HG02623 (cell line): ENCODE results near the gene HIRA.
"Not testable (repeated sequence)": the region's sequence is repeated elsewhere in the genome, so short reads cannot be mapped to it uniquely, and the experiment has no call there.

Experiments
- ATAC-seq: cut with Tn5 transposase; IDR thresholded peaks from one replicate; pipeline ENCODE4 v1.9.1; 2021; ENCODE audit warnings: moderate library complexity; ENCODE audit not compliant: unreplicated experiment

HIRA gene

DNA sequence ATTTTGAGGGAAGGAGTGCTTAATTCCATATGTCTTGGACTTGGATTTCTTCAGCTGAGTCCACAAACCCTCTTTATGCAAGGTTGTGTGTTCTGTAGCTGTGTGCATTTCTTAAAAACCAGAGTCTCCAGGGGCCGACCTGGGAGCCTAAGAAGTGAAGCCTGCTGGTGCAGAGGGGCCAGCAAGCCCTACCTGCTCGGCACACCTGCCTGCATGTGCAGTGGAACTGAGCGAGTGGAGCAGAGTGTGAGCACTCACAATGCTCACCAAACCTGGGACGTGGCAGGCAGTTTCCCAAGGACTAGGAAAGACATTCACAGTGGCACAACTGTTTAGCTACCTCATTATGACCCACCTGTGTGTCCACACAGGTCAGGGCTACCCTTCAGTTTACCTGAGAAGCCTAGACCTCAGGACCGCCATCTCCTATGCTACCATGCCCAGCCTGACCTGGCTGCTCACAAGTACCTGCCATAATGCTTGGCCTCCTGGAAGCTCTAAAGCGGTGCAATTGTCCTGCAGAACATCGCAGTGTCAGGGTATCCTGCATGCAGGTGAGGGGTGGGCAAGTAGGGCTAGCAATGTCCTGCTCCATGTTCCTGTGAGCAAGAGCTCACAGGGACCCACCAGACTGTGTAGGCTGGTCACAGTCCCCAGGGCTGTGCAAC lies 12.1 kb upstream of the HIRA start:
- no peak for ATAC-seq

DNA sequence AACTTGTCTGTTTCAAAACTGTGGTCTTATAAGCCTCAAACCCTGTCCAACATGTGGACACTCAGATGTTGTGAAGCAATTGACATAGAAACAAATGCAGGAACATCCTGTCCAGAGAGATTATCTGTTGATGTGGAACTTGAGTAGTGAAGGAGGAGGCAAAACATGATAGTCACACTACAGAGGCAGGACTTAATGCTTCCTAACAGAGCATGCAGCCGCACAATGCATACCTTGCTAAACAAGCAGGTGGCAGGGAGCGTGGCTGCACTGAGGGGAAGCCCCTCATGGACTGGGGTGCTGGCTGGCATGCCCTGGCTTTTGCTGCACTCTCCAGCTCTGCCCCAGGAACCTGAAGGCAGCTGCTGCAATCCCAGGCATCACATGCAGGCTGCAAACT lies 10.6 kb upstream of the HIRA start:
- no peak for ATAC-seq

DNA sequence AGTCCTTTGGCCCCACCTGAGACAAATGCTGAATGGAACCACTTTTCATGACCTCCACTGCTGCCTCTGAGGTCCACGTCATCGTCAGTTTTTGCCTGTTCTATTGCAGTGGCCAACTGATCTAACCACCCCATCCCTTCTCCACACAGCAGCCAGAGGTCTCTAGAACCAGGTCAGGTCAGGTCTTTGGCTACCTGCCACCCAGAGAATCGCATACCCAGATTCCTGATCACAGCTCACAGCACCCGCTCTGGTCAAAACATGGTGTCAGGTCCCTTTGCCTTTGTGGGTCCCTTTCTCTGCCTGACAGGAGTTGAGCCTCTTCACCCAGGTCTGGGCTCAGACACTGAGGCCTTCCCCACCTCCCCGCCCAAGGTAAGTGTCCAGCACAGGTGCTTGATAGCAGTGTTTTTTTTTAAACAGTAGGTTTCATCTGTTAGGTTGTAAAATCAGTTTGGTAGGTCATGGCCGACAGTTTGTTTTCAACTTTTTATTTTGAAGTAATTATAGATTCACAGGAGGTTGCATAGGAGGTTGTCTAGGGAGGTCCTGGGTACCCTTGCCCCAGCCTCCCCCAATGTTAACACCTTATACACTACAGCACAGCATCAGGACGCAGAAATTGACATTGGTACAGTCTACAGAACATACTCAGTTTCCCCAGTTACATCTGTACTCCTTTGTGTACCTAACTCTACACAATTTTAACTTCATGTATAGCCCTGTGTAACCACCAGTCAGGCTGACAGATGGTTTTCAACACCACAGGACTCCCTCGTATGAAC lies 9.1 kb upstream of the HIRA start:
- ATAC-seq: no peak

DNA sequence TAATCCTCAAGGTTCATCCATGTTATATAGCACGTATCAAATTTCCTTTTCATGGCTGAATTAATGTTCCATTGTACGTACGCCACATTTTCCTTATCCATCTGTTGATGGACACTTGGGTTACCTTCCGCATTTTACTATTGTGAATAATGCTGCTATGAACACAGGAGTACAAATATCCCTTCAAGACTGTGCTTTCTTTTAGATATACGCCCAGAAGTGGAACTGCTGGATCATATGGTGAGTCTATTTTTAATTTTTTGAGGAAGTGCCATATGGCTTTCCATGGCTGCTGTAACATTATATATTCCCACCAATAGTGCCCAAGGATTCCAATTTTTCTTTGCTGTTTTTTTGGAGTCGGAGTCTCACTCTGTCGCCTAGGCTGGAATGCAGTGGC lies 6.8 kb upstream of the HIRA start:
- ATAC-seq: no peak

DNA sequence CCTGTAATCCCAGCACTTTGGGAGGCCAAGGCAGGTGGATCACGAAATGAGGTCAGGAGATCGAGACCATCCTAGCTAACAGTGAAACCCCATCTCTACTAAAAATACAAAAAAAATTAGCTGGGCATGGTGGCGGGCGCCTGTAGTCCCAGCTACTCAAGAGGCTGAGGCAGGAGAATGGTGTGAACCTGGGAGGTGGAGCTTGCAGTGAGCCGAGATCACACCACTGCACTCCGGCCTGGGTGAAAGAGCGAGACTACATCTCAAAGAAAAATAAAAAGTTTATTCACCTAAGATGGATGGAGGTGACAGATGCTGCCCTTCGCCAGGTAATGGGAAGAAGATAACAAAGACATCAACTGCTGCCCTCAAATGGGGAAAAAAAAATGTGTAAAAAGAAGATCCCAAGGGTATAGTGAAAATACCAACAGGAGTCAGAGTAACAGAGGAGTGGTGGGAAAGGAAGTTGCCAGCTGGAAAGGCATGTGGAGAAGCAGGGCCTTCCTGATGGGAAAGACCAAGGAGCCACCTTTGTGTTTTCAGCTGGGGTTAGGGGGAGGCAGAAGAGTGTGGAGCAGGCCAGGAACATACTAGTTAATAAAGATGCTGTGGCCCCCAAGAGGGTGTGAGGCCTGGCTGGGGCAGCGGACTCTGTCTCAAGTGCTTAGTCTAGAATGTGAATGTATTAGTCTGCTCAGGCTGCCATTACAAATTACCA lies 5.1 kb upstream of the HIRA start:
- not testable (repeated sequence) for ATAC-seq

DNA sequence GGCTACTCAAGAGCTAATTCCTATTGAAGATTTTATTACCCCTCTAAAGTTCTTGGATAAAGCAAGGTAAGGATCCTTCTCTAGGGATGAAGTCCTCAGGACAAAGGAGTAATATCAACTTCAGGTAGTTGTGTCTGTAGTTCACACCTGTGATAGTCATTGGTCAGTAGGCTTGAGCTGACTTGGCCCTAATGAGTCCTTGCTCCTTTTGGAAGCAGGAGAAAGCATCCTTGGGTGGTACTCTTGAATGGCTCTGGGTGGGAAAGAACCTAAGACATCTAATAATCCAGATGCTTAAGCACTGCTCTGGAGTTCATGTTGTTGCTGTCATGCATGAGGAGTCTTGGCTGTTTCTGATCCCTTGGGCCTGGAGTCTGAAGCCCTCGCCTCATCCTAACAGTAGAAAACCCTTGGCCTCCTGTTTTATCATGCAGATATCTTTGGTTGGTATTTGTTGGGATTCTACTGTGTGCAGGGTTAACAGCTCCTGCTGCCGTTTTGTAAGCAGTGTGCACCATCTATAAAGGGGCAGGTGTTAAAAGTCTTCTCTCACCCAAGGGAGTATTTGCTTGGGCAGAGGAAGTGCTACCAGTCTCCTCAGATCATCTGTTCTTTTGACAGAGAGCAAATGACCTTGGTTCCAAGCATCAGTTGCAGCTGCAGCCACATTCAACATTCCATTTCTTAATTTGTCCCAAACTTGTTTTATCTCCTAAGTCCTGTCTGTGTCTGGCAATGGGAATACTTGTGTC lies 3.5 kb upstream of the HIRA start:
- ATAC-seq: no peak

DNA sequence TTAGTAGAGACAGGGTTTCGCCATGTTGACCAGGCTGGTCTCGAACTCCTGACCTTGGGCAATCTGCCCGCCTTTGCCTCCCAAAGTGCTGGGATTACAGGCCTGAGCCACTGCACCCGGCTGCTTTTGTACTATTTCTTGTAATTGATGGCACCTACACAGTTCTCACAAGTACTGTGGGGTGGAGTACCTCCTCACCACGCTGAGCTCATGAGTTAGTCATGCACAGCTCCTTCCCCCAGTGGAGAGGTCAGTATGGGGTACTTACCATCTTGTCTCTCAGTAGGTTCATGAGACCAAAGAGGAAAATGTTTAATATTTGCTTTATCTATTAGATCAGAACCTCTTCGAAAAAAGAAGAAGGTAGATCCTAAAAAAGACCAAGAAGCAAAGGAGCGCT lies 2.9 kb upstream of the HIRA start:
- ATAC-seq: no peak

DNA sequence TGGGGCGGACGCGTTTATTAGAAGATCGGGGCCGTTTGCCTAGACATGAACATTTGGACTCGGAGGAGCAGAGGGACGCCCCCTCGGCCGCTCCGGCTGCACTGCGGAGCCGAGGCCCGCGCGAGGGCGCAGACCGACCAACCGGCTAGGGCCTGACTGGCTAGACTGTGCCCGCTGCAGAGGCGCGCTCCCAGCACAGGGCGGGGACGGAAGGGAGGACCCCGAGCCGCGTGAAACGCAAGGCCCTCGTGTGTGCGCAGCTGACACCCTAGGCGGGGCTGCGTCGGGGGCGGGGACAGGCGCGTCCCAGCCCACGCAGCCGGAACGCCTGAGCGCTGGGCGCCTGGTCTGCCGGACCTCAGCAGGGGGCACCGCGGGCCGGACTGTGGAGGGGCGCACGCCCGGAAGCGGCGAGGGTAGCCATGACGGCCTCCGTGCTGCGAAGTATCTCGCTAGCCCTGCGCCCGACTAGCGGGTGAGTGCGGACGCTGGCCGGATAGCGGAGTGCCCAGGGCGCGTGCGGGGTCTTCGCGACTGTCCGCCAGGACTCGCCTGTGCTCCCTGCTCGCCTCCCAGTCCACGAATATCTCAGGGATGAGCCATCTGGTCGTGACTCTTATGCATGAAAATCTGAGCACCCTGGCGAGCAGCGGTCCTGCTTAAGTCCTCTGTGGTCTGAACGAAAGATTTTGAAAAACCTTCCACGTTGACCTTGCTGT lies 759 bp upstream of the HIRA start, which contains the start of gene MRPL40:
Gene MRPL40 (plus strand): TSS at position 413 of the 719 bp plus-strand sequence. CDS start 10 bp downstream, at position 423.
- peak; percentile 77 for ATAC-seq

DNA sequence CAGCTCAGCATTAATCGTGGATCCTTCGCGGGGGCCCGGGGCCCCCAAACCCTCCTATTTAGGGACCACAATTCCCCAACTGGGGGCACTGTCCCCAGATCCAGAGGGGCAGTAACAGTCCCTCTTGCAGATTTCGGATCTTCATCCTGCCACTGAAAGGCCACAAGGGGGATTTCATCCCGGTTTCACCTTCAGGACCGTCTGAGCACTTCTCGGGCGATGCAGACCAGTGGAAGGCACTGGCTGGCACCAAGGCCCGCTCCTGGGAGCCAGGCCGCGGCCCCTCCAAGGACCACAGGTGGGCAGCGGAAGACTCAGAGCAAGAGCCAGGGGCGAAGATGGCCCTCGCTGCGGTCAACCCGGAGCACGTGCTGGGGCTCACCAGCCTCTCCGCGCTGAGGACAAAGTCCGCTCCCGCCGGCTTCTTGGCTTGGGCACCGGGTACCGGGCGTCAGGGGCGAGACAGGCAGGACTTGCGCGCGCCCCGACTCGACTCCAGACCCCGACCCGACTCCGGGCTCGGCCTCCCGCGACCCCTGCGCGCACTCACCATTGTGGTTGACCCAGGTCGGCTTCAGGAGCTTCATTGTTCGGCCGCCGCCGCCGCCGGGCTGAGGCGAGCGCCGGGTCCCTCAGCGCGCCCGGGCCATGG lies 517 bp downstream of the HIRA start:
- ATAC-seq: no peak

DNA sequence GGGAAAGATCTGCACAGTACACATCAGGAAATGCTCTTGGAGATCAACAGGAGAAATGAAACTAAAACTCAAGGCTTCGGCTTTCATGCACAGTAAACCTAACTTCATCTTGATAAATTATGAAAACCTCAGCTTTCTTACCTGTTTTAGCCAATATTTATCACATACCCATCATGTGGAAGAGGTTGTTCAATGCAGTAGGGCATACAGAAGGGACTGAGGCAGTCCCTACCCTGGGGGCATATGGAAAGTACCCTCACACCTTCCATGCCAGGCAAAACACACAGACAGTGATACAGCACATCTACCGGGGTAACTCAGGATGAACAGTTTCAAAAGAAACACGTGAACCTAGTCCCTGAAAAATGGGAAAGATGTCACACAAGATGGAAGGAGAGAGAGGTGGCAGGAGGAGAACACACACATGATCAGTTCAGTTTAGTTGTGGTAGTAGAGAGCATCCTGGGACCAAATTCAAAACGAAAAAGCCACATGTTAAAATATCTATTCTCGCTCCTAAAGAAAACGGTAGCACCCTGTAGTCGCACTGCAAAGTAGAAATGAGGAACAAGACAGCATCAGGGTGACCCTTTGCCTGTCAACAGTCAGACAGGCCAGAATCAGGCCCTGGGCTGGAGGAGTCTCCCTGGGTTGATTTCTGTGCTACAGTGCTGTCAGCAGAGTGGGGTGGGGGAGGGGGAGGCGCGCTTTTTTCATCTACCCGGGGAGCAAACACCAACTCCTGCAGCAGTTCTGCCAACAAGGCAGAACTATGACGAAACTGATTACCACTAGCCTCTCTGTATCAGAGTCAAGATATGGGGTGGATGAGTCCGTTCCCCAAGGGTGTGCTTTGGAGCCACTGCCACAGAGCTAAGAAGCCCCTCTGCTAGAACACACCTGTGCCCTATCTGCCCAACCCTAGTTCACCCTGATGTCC lies 1.3 kb downstream of the HIRA start:
- ATAC-seq: no peak

DNA sequence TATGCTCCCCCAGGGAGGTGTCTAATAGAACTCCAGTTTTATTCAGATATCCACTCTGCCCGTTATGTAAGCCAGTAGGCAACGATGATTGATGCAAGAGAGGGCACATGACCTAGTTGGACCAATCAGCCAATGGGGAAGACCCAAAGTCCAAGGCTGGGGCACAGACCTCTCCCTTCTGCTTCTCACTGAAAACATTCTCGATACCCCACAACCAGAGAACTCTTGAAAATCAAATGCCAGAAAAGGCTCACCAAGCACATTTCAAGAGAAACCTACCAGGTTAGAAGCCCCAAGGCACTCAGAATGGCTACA lies 7.4 kb downstream of the HIRA start:
- no peak for ATAC-seq

DNA sequence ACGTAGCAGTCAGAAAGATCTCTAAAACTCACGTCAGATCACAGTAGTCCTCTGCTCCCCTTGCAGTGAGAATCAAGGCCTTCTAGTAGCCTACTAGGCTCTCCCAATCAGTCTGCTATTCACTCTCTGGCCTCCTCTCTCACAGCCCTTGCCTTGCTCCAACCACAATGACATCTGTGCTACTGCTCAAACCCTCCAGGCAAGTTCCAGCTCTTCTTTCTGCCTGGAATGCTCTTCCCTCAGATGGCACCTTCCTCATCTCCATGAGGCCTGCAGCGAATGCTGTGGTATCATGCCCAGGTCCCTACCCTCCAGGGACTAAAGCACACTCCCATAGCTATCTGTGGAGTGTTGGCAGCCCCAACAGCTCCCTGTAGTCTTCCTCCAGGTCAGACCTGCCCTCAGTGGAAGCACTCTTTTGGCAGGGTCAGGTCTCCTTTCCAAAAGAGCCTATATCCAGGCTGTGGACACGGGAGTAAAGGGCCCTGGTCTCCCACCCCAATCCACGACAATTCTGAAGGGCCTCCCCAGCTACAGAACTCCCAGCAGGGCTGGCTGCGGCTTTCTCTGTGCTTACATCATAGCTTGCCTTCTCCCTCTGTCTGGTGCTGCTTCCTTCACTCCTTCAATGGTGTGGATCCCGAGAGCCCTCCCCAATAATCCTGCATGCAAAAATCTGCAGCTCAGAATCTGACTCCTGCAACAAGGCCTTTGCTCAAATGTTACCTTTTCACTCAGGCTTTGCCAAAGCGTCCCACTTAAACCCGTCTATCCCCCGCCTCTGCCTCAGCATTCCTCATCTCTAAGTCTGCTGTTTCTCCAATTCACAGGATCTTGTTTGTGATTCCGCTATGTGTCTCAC lies 8.9 kb downstream of the HIRA start:
- ATAC-seq: no peak

DNA sequence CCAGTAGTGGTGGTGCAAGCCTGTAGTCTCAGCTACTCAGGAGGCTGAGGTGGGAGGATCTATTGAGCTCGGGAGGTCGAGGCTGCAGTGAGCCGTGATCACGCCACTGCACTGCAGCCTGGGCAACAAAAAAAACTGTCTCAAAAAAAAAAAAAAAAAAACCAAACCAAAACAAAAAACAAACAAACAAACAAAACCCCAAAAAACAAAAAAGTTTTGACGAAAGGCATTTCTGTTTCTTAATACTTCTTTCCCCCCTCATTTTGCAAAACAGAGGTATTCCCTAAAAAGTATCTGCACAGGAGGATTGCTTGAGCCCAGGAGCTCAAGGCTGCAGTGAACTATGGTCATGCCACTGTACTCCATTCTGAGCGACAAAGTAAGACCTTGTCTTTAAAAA lies 11.2 kb downstream of the HIRA start:
- no peak for ATAC-seq

DNA sequence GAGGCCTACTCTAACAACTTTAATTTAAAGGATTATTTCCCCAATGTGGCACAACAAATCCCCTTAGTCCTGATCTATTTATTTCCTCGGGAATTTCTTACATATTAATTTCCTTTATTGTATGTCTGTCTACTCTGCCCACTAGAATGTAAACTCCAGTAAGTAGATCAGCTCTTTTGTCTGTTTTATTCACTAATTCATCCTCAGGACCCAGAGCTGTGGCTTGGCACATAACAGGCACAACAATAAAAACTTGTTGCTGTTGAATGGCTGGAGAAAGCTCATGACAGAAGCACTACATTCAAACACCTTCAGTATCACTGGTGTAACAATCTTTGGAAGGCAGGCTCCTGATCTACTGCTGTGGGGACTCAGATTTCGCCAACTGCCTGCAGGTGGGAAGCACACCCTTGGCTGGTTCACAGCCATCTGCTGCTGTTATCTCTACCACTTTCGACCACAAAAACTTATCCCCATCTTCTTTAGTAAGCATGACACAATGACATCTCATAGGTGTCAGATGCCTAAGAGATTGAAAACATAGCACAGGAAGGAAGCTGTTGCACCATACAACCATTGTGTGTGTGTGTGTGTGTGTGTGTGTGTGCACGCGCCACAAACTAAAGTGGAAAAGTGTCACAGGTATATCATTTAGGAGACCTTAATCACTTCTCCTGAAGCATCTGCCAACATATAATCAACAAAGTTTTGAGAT lies 11.9 kb downstream of the HIRA start:
- ATAC-seq: no peak

DNA sequence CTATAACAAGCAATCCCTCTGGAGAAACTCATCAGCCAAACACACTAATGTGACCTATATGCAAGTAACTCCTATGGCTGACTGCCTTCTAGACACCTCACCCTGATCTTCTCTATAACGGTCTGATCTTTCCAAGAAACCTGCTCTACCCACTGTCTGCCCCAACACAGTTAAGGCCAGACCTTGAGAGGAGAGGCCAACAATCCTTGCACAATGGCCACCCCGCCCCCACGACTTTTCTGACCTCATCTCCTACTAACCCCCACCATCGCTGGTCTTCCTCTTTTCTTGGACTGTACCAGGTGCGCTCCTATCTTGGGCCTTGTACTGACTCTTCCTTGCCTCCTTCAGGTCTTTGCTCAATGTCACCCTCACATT lies 12.5 kb downstream of the HIRA start:
- ATAC-seq: no peak

DNA sequence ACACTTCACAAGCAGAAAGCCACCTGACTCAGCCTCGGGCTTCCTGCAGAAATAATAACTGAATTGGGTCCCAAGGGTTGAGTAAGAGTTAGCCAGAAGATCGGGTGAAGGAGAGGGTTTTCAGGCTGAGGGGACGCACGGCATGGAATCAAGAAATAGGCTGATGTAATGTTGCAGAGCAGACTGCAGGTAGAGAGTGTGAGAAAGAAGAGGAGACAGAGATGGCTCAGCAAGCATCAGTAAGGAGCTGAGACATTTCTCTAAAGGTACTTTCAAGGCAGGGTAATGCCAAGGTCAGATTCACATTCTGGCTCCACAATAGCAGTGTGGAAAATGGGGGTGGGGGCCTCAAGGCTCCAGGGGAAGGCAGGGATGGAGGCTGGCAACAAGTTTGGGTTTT lies 18.6 kb downstream of the HIRA start:
- no peak for ATAC-seq

DNA sequence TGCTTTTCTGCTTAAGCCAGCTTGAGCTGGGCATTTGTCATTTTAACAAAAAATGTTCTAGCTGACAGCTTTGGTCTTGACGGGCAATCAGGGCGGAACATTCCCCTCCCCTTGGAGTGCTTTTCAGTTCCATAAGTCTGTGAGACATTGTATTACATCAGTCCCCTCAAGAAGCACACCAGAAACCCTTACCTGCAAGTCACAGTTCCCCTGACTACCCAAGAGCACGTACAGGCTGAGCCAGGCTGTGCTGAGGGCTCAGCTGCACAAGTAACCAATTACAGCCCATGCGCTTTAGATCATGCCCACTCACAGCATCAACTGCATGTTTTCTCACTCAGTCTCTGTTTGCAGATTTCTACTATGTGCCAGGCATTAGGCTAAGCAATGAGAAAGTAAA lies 19.1 kb downstream of the HIRA start:
- no peak for ATAC-seq

DNA sequence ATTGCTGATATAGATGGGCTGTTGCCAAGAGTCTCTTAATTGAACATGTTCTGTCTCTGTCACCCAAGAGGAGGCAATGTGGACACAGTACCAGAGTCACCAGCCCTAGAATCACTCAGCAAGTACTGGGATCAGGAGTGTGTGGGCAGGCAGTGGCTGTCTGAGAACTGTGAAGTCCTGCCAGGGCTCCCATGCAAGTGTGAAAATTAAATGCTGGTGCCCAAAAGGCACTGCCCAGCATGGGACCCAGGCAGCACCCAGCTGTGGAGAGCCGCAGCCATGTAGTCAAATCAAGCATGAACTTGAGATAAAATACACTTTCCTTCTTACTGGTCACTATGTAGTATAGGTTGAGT lies 19.9 kb downstream of the HIRA start:
- no peak for ATAC-seq
